K562 (cell line): ENCODE results near the gene MINK1. TPM values are rescaled to one million over a fixed set of nuclear protein-coding genes. Genes with fewer than 3 reads are reported as not detected.
A peak's percentile ranks its signal among the peaks of the same experiment; 100 is the strongest.

Experiments
- ATF7 ChIP-seq: fragments of 450-650 bp; IDR thresholded peaks from 2 replicates; pipeline ENCODE4 v1.7.1; 2014; ENCODE audit warnings: mild to moderate bottlenecking, moderate library complexity
- ELF2 ChIP-seq: fragments of 250-450 bp; sonication (Bioruptor Pico); IDR thresholded peaks from 2 replicates; pipeline ENCODE4 v1.5.0; 2021; ENCODE audit warnings: mild to moderate bottlenecking
- ETV6 ChIP-seq, 3 experiments: fragments of 150-350 bp in 1 of 3; sonication (generic) in 1 of 3; formaldehyde crosslinking in 1 of 3; IDR thresholded peaks; 2 replicates each; pipeline versions ENCODE4 v1.6.1 to v1.8.0; 2014 to 2022; ENCODE audit warnings: borderline replicate concordance in 2 of 3, low read depth in 2 of 3, antibody characterized with exemption in 1 of 3, low read length in 1 of 3, mild to moderate bottlenecking in 1 of 3, missing genetic modification reagents in 1 of 3
- FOXJ3 ChIP-seq: sonication (generic); formaldehyde crosslinking; IDR thresholded peaks from 2 replicates; pipeline ENCODE4 v1.4.0; 2020; ENCODE audit warnings: mild to moderate bottlenecking, missing genetic modification reagents
- KDM4B ChIP-seq, 2 experiments: fragments of 450-650 bp in 1 of 2; sonication (generic) in 1 of 2; IDR thresholded peaks; 2 replicates each; pipeline ENCODE4 v1.6.1; 2016 to 2017; ENCODE audit warnings: borderline replicate concordance in 2 of 2, antibody characterized with exemption in 1 of 2, low read depth in 1 of 2, mild to moderate bottlenecking in 1 of 2
- MGA ChIP-seq: fragments of 450-650 bp; IDR thresholded peaks from 2 replicates; pipeline ENCODE4 v1.6.1; 2016; ENCODE audit warnings: mild to moderate bottlenecking, moderate library complexity
- NCOA6 ChIP-seq: fragments of 450-650 bp; IDR thresholded peaks from 2 replicates; pipeline ENCODE4 v1.6.1; 2017; ENCODE audit warnings: mild to moderate bottlenecking
- NR2C1 ChIP-seq, 2 experiments: fragments of 450-650 bp; IDR thresholded peaks; 2 replicates each; pipeline ENCODE4 v1.6.1; 2017; ENCODE audit warnings: mild to moderate bottlenecking in 2 of 2, antibody characterized with exemption in 1 of 2, inconsistent platforms in 1 of 2, missing compliant biosample characterization in 1 of 2, missing genetic modification characterization in 1 of 2
- PHF20 ChIP-seq: fragments of 450-650 bp; IDR thresholded peaks from 2 replicates; pipeline ENCODE4 v1.6.1; 2018; ENCODE audit not compliant: partially characterized antibody
- SIX5 ChIP-seq, 2 experiments: IDR thresholded peaks; 2 replicates each; pipeline ENCODE4 v1.6.1; 2011; ENCODE audit warnings: low read length in 2 of 2, borderline replicate concordance in 1 of 2, low read depth in 1 of 2, mild to moderate bottlenecking in 1 of 2, moderate library complexity in 1 of 2; ENCODE audit not compliant: insufficient read depth in 1 of 2
- THRAP3 ChIP-seq: fragments of 450-650 bp; IDR thresholded peaks from 2 replicates; pipeline ENCODE4 v1.6.1; 2016; ENCODE audit warnings: mild to moderate bottlenecking, inconsistent platforms, borderline replicate concordance
- polyA plus RNA-seq, 8 experiments: library from polyadenylated mRNA; depleted of rRNA in 4 of 8; stranded (reverse) in 5 of 8; unstranded in 3 of 8; fragments of >200 nt; fragmentation: Nextera tagmentation in 2 of 8; fragmentation: Illumina TruSeq in 1 of 8; extraction: Ambion mirVana in 2 of 8; extraction: Trizol in 1 of 8; gene quantifications; 2 replicates each; pipeline versions ENCODE4 v1.2.1 to v1.2.3, GENCODE V29; 2011 to 2014; ENCODE audit warnings: inconsistent platforms in 1 of 8, missing spikeins in 1 of 8
- total RNA-seq, 7 experiments: library from RNA; depleted of rRNA in 6 of 7; stranded (reverse); fragments of >200 nt in 6 of 7; fragmentation: Illumina TruSeq in 2 of 7; extraction: Trizol in 2 of 7; gene quantifications; 2 replicates each; pipeline versions ENCODE4 v1.2.1 to v1.2.3, GENCODE V29; 2011 to 2021; ENCODE audit warnings: low replicate concordance in 1 of 7
- TF ChIP-seq, protein P1 (sequence below): IDR thresholded peaks from 2 replicates; pipeline ENCODE4 v1.6.1; 2012; ENCODE audit warnings: low read depth, low read length, improper control_type of control experiment, borderline replicate concordance
- TF ChIP-seq, protein P2 (sequence below): fragments of 250-450 bp; sonication (Bioruptor Pico); IDR thresholded peaks from 2 replicates; pipeline ENCODE4 v1.6.1; 2021; ENCODE audit warnings: mild to moderate bottlenecking

MINK1 gene
- total and polyA plus RNA-seq, 9 of the 15 experiments (the other 6 are each of a cell fraction or from before 2014, with no cell fraction given): 0.11 to 54.2 (median 14.9) TPM

DNA sequence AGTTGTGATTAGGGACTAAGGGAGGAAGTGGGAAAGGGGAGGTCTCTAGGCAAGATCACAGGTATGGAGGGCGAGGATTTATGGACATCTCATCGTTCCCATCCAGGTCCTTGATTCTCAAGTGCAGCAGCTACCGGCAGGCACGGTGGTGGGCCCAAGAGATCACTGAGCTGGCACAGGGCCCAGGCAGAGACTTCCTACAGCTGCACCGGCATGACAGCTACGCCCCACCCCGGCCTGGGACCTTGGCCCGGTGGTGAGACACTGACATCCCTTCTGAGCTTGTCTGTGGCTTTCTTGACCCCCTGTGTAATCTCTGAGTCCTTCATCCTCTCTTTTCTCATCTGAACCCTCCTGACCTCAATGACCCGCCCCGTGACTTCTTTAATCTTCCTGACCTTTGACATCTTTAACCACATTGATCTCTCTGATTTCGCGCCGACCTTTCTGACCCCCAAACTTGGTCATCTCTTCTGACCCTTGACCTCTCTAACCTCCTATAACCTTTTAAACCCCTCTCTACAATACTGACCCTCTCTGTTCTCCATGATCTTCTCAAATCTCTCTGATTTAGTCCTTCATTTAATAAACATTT, 22.3 kb upstream of the MINK1 start (continued):
- TF ChIP-seq, protein P1, sequence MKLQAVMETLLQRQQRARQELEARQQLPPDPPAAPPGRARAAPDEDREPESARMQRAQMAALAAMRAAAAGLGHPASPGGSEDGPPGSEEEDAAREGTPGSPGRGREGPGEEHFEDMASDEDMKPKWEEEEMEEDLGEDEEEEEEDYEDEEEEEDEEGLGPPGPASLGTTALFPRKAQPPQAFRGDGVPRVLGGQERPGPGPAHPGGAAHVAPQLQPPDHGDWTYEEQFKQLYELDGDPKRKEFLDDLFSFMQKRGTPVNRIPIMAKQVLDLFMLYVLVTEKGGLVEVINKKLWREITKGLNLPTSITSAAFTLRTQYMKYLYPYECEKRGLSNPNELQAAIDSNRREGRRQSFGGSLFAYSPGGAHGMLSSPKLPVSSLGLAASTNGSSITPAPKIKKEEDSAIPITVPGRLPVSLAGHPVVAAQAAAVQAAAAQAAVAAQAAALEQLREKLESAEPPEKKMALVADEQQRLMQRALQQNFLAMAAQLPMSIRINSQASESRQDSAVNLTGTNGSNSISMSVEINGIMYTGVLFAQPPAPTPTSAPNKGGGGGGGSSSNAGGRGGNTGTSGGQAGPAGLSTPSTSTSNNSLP: no peak
- no peak for TF ChIP-seq THRAP3
- TF ChIP-seq SIX5 (IDR thresholded peaks at IDR 0.05; ENCODE audit: borderline replicate concordance in 1 of 2, insufficient read depth in 1 of 2, low read depth in 1 of 2, low read length in 2 of 2): no peak
- TF ChIP-seq ETV6 (IDR thresholded peaks at IDR 0.05; ENCODE audit: borderline replicate concordance in 1 of 2, low read depth in 2 of 2, low read length in 1 of 2): no peak
- TF ChIP-seq ETV6 (CRISPR knock-in tag; IDR thresholded peaks at IDR 0.05; ENCODE audit: borderline replicate concordance): no peak
- no peak for TF ChIP-seq MGA
- TF ChIP-seq FOXJ3 (CRISPR knock-in tag): no peak
- no peak for TF ChIP-seq ELF2 (CRISPR knock-in tag)
- no peak for TF ChIP-seq NCOA6
- TF ChIP-seq NR2C1 (IDR thresholded peaks at IDR 0.05): peak; percentile 76
- TF ChIP-seq NR2C1 (tag; IDR thresholded peaks at IDR 0.05): peak; percentile 71
- TF ChIP-seq PHF20: no peak
- no peak for TF ChIP-seq ATF7
- TF ChIP-seq KDM4B (IDR thresholded peaks at IDR 0.05; ENCODE audit: borderline replicate concordance in 2 of 2, low read depth in 1 of 2): no peak
- TF ChIP-seq, protein P2, sequence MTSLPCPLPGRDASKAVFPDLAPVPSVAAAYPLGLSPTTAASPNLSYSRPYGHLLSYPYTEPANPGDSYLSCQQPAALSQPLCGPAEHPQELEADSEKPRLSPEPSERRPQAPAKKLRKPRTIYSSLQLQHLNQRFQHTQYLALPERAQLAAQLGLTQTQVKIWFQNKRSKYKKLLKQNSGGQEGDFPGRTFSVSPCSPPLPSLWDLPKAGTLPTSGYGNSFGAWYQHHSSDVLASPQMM (CRISPR knock-in tag): no peak
